Measurements from ENCODE around the gene VWA8.
"Not testable (repeated sequence)": the region's sequence is repeated elsewhere in the genome, so short reads cannot be mapped to it uniquely, and the experiment has no call there.

The VWA8 gene

GRCh38 chr13:41548031-41548430, 412.9 kb downstream of the VWA8 start:
- DNase-seq: no peak

- no peak for DNase-seq
Measured at GRCh38 chr13:41547251-41548000, 413.5 kb downstream of the VWA8 start.

- DNase-seq: no peak
Measured at GRCh38 chr13:41546372-41547190, 414.3 kb downstream of the VWA8 start.

- no peak for DNase-seq
Measured at GRCh38 chr13:41545432-41545707, 415.5 kb downstream of the VWA8 start.

- no peak for DNase-seq
Measured at GRCh38 chr13:41543664-41544300, 417.1 kb downstream of the VWA8 start.

DNA sequence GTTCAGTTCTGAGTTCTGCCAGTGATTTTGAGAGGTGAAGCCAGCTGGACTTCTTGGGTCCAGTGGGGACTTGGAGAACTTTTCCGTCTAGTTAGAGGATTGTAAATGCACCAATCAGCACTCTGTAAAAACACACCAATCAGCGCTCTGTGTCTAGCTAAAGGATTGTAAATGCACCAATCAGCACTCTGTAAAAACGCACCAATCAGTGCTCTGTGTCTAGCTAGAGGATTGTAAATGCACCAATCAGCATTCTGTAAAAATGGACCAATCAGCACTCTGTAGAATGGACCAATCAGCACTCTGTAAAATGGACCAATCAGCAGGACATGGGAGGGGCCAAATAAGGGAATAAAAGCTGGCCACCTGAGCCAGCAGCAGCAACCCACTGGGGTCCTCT, 418.1 kb downstream of the VWA8 start:
- not testable (repeated sequence) for DNase-seq

- no peak for DNase-seq
Measured at GRCh38 chr13:41542281-41542680, 418.6 kb downstream of the VWA8 start.

DNA sequence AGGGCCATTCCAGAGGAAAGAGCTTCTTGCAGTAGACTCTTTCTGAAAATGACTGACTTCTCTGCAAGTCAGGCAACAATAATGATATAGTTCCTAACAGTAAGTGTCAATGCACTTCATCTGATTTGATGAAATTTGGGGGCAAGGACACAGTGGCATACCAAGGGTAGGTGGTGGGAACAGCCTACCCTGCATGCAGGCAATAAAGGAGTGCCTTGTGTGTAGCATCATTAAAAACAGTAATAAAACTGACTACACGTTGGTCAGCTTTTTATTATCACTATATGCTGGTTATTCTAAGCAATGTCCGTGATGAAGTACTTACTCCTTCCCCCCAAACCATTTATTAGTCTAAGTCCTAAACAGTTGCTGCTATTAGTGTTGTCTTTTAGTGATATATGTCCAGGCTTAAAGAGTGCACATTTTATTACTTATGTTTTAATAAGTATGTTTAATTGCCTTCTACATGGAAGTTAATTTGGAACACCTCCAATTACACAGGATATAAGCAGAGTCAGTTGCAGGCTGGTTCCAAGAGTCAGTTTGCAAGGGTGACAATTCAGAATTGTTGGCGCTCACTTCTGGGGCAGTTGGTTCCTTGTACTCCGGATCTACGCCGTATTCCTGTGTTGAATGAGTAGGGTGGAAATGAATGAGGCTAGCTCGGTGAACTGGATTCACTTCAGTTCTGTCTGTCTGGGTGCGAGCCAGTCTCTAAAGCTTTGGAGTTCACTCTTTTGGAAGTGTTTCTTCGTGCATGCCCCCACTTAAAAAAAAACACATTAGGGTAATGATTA, 419.6 kb downstream of the VWA8 start:
- DNase-seq: no peak

DNA sequence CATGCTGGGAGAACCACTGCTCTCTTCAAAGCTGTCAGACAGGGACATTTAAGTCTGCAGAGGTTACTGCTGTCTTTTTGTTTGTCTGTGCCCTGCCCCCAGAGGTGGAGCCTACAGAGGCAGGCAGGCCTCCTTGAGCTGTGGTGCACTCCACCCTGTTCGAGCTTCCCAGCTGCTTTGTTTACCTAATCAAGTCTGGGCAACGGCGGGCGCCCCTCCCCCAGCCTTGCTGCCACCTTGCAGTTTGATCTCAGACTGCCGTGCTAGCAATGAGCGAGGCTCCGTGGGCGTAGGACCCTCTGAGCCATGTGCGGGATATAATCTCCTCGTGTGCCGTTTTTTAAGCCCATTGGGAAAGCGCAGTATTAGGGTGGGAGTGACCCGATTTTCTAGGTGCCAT, 420.7 kb downstream of the VWA8 start:
- not testable (repeated sequence) for DNase-seq

DNA sequence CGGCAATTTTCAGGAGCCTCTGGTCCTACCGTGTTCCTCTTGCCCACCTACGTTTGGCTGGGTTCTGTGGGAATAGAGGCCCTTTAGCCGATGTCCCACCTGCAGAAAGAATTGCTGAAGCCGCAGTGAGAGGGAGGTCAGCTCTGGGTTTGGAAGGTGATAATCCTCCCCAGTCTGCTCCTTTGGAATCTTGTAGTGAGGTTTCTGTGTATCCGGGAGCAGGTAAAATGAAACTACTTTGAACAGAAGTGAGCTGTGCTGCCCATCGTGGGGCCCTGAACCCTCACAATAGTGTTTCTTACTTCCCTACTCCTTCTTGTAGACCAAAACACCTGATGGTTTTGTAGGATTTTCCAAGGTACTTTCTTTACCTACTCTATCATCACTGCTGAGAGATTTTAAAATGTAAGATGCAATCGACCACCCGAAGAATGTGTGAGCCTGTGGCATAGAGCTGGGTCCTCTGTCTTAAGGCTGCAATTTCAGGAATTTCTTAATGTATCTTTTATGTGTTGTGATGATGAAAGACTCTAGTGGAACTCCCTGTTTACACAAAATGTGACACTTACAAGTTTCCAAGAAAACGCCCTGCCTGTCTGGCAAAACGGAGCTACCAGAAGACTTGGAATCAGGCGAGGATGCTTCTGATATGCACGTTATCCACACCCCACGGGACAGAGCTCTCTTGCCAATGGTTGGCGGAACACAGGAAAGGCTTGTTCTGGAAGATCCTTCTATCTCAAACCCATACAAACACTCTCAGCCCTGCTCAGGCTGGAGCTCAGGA, 427.4 kb downstream of the VWA8 start:
- no peak for DNase-seq

DNA sequence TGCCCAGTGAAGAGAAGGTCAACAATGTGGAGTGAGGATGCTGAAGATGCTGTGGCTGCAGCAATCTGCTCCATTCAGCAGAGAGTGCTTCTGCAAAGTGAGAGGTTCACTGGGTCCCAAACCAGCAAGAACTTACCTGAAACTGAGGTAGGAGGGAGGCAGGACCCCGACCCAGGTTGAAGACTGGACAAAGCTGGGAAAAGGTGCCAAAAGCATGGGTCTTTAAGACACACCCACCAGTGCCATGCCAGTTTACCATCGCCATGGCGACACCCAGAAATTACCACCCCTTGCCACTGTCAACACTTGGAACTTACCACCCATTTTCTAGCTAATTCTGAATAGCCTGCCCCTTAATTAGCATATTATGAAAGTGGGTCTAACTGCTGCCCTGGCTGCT, 432.9 kb downstream of the VWA8 start:
- no peak for DNase-seq

DNA sequence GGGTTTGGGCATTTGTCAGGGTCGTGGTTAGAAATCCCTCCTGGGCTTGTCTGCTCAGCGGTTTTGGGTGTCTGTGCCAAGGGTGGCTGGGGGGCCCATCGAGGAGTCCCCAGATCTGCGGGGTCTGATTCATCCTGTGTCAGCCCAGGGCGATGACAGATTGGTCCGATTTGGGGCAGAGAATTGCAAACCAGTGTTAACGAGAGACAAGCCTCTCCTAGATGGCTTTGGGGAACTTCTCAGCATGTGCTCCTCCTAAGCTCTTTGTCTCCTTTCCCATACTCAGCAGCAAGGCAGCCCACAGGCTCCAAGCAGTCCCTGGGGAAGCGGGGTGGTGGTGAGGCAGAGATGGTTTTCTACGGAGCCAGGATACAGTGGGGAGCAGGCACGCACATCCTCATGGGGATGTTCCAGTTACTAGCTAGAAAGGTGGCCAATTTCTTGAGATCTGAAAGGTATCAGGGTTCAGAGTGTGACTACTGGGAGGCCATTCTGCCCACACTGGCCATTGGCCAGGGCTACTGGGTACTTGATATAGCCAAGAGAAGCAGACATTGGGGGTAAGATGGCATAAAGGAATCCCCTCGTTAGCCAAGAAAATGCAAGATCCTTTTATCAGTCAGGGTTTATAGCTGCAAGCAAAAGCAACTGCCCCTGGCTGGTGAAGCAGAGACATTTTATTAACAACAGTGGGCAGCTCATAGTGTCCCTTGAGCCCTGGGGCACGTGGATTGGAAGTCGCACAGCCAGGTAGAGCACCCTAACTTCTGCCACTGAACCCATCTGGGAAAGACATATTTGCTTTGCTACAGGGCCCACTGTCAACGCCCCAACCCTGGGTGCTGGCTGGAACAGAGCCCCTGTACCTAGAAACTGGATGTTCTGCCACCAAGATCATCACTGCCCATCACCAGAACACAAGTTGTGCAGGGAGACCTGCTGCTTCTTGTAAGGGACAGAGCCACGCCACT, 440.0 kb downstream of the VWA8 start:
- DNase-seq: no peak

- peak; percentile 5 to 26 for DNase-seq
Measured at GRCh38 chr13:41520016-41520659, 440.8 kb downstream of the VWA8 start.
